ENCODE results near the gene CD163L1.

The CD163L1 gene

DNA sequence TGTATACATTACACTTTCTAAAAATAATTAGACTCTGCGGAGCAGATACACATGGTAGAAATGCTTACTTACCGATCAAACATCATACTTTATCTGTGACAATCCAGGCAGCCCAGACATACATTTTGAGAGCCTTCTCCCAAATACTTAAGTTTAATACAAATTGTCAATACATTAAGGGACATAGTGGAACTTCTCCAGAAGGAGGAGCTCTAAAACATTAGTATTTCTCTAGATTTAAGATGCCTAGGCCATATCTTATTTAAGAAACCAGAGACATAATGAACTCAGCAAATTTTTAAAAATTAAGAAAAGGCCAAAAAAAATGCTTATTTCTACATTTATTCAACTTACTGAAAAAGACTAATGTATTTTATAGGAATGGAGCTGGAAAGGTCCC lies 124.0 kb downstream of the CD163L1 start:
- H3K27ac ChIP-seq (ENCODE audit: low read depth, low read length), result no peak overlapping the region
- no peaks in the 10 kb centered on the region for H3K79me2 ChIP-seq (ENCODE audit: control insufficient read depth, insufficient read depth, low read length)
- DNase-seq, result no peak
- no peaks in the 10 kb centered on the region for H3K4me1 ChIP-seq (ENCODE audit: control insufficient read depth, low read depth, low read length)
- H3K36me3 ChIP-seq (ENCODE audit: control insufficient read depth, insufficient read depth, low read length), result no peaks in the 10 kb centered on the region
- H3K27me3 ChIP-seq (ENCODE audit: insufficient read depth, low read length, poor library complexity), result no peaks in the 10 kb centered on the region
- H3K4ac ChIP-seq (ENCODE audit: low read depth, low read length), result no peak overlapping the region
- no peak overlapping the region for H4K8ac ChIP-seq (ENCODE audit: low read depth, low read length)
- H2BK120ac ChIP-seq (ENCODE audit: low read depth, low read length), result no peak overlapping the region
- no peak overlapping the region for H3K23ac ChIP-seq (ENCODE audit: low read length)
- H3K9ac ChIP-seq (ENCODE audit: low read length), result no peak overlapping the region
- no peak overlapping the region for H3K4me2 ChIP-seq (ENCODE audit: low read length)
- H3K79me1 ChIP-seq (ENCODE audit: low read length), result no peaks in the 10 kb centered on the region
- H3K18ac ChIP-seq (ENCODE audit: low read length), result no peak overlapping the region
- no peak overlapping the region for H2BK15ac ChIP-seq (replicated peaks; ENCODE audit: low read depth)
- H3K56ac ChIP-seq (ENCODE audit: low read length), result no peak overlapping the region
- H2AK5ac ChIP-seq (ENCODE audit: low read length), result no peak overlapping the region
- no peak overlapping the region for H2BK5ac ChIP-seq (ENCODE audit: low read length)
- no peak overlapping the region for H4K5ac ChIP-seq (ENCODE audit: low read length)
- H3K4me3 ChIP-seq (ENCODE audit: low read length), result no peak overlapping the region
- WGBS (ENCODE audit: extremely low coverage, insufficient coverage, low lambda C conversion rate), result no CpG with 5 or more reads among the region's 2 CpGs

DNA sequence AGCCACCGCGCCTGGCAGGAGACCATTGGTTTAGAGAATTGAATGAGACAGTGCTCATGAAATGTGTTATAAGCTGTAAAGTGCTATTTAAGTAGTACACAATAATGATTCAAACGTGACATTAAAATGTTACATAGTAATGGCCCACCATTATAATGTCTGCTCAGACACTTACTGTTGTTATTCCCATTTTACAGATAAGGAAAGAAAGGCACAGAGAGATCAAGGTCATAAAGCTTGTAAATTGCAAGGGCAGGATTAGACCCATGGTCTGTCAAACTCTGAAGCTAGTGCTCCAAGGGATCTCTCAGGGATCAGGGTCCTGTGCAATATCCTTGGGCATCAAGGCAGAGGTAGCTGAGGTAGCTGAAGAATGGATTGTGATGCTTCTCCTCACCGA lies 133.9 kb downstream of the CD163L1 start:
- Histone ChIP-seq H3K4ac (ENCODE audit: low read depth, low read length) (no peak overlapping the region), H2BK120ac (ENCODE audit: low read depth, low read length) (no peak overlapping the region), H3K4me1 (ENCODE audit: control insufficient read depth, low read depth, low read length) (peaks cover 2% of the 10 kb centered on the region), H3K79me2 (ENCODE audit: control insufficient read depth, insufficient read depth, low read length) (no peaks in the 10 kb centered on the region), H3K56ac (ENCODE audit: low read length) (no peak overlapping the region), H2BK5ac (ENCODE audit: low read length) (no peak overlapping the region), H3K9ac (ENCODE audit: low read length) (no peak overlapping the region), H3K4me3 (ENCODE audit: low read length) (no peak overlapping the region), H3K27me3 (ENCODE audit: insufficient read depth, low read length, poor library complexity) (no peaks in the 10 kb centered on the region), H4K5ac (ENCODE audit: low read length) (no peak overlapping the region), H2AK5ac (ENCODE audit: low read length) (no peak overlapping the region), H2BK15ac (replicated peaks; ENCODE audit: low read depth) (no peak overlapping the region), H4K8ac (ENCODE audit: low read depth, low read length) (no peak overlapping the region), H3K36me3 (ENCODE audit: control insufficient read depth, insufficient read depth, low read length) (no peaks in the 10 kb centered on the region), H3K23ac (ENCODE audit: low read length) (no peak overlapping the region), H3K4me2 (ENCODE audit: low read length) (no peak overlapping the region), H3K27ac (ENCODE audit: low read depth, low read length) (no peak overlapping the region), H3K79me1 (ENCODE audit: low read length) (no peaks in the 10 kb centered on the region), H3K18ac (ENCODE audit: low read length) (no peak overlapping the region)
- WGBS (ENCODE audit: extremely low coverage, insufficient coverage, low lambda C conversion rate), result no CpG with 5 or more reads among the region's 4 CpGs
- no peak for DNase-seq
